PFSK-1 (cell line): Measurements from ENCODE around the gene SNORC.

Experiments used
- FOXP2 ChIP-seq: optimal IDR thresholded peaks from 2 replicates; pipeline ENCODE3; 2011; ENCODE audit warnings: borderline replicate concordance, control low read depth, inconsistent platforms; ENCODE audit not compliant: insufficient read depth; ENCODE audit errors: extremely low read length, extremely low read depth
- POLR2AphosphoS5 ChIP-seq: IDR thresholded peaks from 2 replicates; pipeline ENCODE4 v1.6.1; 2012; ENCODE audit warnings: low read depth, mild to moderate bottlenecking, control low read depth, low read length, moderate library complexity
- REST ChIP-seq, 2 experiments: IDR thresholded peaks; 2 replicates each; pipeline versions ENCODE4 v1.6.1 to v1.8.0; 2011 to 2012; ENCODE audit warnings: low read depth in 2 of 2, low read length in 2 of 2, control low read depth in 1 of 2, inconsistent platforms in 1 of 2, mild to moderate bottlenecking in 1 of 2, moderate library complexity in 1 of 2; ENCODE audit not compliant: insufficient read depth in 1 of 2
- SIN3A ChIP-seq: IDR thresholded peaks from 2 replicates; pipeline ENCODE4 v1.6.1; 2012; ENCODE audit warnings: mild to moderate bottlenecking, low read length, moderate library complexity, borderline replicate concordance; ENCODE audit not compliant: insufficient read depth
- TAF1 ChIP-seq: IDR thresholded peaks from 2 replicates; pipeline ENCODE4 v1.6.1; 2012; ENCODE audit warnings: low read length, control low read depth, borderline replicate concordance; ENCODE audit not compliant: insufficient read depth

- TF ChIP-seq TAF1 (no peak), POLR2AphosphoS5 (no peak), REST (IDR thresholded peaks at IDR 0.05; ENCODE audit: insufficient read depth in 1 of 2, low read depth in 2 of 2, low read length in 2 of 2) (no peak), SIN3A (no peak), FOXP2 (no peak)
Measured at GRCh38 chr2:232880764-232881351, 10.8 kb downstream of the SNORC start.
